Activated CD4-positive, alpha-beta T cell treated with anti-CD3 and anti-CD28 coated beads, Interleukin-2, amount 50 U/mL, for 48 hours (primary cell): ENCODE results near the gene PITPNC1.
"Not testable (repeated sequence)": the region's sequence is repeated elsewhere in the genome, so short reads cannot be mapped to it uniquely, and the experiment has no call there.

Source experiments
- DNase-seq, 2 experiments: peaks; one replicate each; pipeline ENCODE4 v3.0.0-alpha.2; 2020

Gene PITPNC1

DNA sequence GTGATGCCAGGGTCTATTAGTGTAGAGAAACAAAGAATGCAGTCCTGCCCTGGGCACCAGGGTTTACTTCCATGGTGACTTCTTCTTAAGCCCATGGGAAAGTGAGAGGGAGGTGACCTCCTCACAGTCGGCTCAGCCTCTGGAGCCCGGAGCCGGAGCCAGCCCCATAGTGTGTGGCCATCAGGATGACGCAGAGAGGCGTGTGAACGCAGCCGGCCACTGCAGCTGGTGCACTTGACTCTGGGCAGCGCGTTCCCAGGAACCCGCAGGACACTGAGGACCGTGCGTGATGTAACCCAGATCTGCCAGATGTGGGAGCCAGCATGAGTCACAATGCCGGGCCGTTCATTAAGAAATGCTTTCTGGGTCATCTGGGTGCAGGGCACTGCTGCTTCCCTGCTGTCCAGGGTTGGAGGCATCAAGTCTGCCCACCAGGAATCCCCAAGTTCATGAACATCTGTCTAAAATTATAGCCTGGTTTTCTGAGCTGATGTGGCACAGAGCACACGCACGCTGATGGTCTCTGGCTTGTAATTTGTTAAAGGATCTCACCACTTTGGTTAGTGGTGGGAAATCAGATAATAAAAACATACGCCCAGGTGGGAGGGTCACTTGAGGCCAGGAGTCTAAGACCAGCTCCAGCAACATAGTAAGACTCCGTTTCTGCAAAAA is 114.1 kb downstream of the PITPNC1 start:
- DNase-seq: no peak

GRCh38 chr17:67491681-67492024 is 114.6 kb downstream of the PITPNC1 start:
- DNase-seq: no peak

DNA sequence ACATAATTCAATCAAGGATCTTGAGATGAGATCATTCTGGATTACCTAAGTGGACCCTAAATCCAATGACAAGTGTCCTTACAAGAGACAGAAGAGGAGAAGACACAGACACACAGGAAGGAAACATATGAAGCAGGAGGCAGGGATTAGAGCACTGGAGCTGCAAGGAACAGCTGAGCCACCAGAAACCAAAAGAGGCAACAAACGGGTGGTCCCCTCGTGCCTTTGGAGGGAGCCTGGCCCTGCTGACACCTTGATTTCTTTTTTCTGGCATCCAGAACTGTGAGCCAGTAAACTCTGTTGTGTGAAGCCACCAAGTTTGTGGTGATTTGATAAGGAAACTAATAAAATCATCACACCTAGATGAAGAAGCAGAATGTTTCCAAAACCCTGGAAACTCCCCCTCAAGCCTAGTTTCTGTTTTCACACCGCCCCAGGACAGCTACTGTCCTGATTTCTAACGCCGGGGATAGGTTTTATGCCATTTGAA is 115.2 kb downstream of the PITPNC1 start:
- DNase-seq: no peak

- DNase-seq: no peak
Observed at GRCh38 chr17:67492824-67493517, 115.9 kb downstream of the PITPNC1 start.

- DNase-seq: no peak
Observed at GRCh38 chr17:67493812-67494211, 116.7 kb downstream of the PITPNC1 start.

DNA sequence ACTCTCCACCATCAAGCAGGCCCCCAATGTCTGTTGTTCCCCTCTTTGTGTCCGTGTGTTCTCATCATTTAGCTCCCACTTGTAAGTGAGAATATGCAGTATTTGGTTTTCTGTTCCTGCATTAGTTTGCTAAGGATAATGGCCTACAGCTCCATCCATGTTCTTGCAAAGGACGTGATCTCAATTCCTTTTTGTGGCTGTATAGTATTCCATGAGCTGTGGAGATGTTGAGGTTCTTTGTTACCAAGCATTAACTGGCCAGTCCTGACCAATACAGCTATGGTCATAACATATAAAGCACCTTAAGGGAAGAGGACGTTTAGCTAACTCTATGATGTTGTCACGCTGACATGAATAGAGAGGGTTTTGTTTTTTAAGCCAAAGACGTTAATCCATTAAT is 118.5 kb downstream of the PITPNC1 start:
- DNase-seq: not testable (repeated sequence)

DNA sequence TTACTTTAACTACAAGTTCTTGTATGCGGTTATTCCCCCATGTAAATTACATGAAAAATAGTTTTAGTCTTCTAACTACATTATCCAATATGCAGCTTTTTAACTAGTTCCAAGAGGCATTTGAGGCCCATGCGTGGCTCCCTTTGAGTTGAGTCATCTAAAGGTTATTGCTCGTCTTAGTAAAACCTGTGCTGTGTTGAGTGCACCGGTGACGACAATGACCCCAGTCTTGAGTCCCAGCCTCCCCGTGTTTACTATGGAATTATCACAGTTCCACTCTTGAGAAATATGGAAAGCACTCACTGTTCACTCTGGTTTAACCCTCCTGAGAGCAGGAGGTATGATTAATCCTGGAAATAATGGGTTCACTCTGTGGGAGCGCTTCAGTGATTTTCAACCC is 119.2 kb downstream of the PITPNC1 start:
- no peak for DNase-seq

DNA sequence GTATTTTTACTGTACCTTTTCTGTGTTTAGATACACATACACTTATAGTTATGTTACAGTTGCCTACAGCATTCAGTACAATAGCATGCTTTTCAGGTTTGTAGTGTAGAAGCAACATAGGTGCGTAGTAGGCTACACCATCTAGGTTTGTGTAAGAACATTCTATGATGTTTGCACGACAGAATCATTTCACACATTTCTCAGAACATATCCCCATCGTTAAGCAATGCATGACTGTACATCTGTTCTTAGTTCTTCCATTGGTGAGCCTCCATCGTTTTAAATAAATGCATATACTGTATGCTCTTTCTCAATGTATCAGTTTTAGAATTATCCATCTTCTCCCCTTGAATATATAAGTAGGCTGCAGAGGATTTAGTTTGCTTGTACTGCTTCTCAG is 122.6 kb downstream of the PITPNC1 start:
- no peak for DNase-seq

DNA sequence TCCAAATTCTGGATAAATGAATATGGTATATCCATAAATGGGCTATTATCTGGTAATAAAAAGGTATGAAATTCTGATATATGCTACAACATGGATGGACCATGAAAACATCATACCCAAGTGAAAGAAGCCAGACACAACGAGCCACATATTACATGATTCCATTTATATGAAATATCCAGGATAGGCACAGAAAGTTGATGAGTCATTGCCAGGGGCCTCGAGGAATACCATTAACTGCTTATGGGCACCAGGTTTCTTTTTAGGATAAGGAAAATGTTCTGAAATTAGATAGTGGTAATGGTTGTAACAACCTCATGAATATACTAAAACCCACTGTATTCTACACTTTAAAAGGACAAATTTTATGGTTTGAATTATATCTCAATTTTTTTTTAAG is 123.2 kb downstream of the PITPNC1 start:
- DNase-seq: no peak

DNA sequence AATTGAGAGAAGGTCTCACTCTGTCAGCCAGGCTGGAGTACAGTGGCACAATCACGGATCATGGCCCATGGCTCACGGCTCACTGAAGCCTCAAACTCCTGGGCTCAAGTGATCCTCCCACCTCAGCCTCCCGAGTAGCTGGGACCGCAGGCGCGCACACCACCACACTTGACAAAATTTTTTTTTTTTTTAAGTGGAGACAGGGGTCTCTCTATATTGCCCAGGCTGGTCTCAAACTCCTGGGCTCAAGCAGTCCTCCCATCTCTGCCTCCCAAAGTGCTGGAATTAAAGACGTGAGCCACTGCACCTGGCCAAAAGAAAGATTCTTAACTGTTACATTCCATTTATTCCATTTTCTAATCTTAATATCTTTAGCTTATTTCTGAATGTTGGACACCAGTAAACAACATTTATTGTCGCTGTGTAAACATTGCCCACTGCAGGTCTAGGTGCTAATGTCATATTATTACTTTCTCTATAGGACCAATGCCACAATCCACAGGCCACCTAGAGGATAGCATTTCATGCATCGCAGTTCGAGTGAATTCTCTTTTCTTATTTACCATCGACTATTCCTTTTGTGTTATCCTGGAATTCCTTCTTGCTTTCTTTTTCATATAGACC is 123.7 kb downstream of the PITPNC1 start:
- no peak for DNase-seq

DNA sequence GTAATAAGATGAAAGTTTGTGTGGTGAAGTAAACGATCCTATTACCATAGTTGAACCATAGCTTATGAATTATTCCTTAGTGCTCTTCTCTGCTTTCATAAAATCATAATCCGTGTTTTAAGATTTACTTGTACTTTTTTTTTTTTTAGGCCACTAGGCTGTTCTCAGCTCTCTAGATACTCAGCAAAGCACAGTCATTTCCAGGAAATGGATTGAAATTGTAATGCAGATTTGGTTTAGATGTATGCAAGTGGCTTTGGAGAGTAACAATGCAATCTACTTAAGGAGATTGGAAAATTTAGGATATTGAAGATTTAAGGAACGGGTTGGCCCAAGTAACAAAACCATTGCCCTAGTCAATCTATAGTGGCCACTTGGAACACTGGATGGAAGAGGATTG is 125.1 kb downstream of the PITPNC1 start:
- no peak for DNase-seq

DNA sequence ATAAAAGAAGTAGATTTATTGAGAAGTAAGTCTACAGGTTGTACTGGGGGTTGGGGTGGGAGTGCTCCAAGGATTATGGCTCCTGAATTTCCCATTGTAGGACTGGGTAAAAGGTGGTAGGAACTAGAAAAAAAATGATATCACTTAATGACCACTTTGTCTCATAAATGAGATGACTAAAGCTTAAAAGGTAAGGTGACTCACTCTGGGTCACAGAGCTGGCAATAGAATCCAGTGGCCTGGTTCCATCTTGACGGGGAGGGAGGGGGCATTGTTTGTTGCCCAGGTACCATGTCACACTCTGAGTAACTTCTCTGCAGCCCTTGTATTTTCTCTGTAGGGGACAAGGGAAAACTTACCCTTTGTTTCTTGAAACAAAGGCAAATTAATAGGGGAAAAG is 126.1 kb downstream of the PITPNC1 start:
- DNase-seq: peak; percentile 18 to 35

DNA sequence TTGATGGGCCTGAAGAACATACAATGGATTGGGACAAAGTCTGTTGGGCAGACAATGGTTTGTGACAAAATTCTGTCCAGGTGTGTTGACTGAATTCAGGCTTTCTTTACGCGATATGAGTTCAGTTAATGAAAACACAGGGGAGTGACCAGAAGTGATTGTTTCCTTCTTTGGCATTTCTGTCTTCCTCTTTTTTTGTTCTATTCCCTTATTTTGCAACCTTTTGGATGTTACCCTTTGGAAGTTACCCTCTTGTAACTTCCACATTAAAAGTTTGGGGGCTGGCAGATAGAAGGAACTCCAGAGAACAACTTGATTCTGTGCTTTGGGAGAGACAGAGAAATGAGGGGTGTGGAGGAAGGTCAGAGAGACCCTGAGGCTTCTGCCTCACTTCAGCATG is 126.7 kb downstream of the PITPNC1 start:
- DNase-seq: no peak

DNA sequence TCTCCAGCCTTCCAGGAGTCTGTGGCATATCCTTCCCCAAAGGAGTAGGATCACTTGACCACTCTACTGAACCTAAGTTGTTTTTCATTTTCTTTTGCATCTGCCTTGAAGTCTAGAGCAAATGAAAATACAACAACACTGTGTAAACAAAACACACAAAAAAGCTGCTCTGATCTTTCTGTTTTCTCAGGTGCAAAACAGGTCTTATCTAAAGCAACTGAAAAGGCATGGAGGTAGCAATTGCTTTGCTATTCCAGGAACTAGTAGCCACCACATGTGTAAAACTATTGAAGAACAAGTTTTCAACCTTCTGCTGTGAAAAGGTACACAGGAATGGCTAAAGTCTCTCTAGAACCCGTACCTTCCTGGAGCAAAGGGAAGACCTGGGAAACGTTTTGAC is 127.1 kb downstream of the PITPNC1 start:
- no peak for DNase-seq

DNA sequence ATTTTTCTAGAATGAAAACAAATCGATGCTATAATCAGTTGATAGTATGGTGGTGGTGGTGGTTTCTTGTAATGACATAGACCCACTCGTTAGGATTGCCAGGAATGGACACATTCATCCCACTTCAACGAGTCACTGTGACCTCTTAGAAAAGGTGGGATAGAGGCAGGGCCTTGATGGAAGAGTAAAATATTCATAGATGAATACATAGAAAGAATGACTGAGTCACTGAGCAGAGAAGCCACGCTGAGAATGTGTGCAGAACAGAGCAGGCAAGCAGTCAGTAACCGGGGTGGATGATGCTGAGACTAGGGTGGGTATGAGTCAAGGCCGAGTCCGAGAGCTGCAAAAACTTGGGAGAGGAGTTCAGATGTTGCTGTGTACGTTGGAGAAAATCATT is 129.9 kb downstream of the PITPNC1 start:
- DNase-seq: peak in 1 of 2 experiments; percentile 13

DNA sequence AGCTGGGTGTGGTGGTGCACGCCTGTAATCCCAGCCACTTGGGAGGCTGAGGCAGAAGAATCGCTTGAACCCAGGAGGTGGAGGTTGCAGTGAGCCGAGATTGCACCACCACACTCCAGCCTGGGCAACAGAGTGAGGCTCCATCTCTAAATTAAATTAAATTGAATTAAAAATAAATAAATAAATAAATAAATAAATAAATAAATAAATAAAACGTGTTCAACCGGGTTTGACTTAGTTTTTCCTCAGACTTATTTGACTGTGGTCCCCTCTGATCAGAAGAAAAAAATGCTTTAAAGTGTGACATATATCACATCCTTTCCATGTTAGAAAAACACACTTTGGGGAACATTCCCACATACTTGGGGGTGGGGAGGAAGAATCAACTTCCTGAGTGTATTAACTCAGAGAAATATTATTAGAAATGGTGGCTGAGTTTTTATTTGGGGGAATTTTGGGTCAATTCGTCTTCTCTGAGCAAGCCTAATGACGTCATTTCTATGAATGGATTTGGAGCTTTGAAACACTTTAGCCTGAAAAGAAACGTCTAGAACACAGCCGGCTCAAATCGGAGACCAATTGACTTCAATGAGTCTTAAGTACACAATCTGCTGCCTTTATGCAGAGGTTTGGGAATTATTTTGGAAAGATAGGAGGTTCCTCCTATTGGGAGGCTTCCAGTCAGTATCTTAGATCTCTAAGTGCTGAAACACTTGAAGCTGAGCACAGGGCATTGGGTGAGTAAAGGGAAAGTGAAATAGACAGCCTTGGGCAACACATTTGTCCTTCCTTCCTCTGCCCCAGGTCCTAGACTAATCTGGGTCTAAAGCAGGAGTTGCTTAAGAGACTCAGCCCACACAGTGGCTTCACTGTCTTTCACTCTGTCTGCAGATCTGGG is 132.6 kb downstream of the PITPNC1 start:
- DNase-seq: no peak

- no peak for DNase-seq
Observed at GRCh38 chr17:67511012-67511411, 133.9 kb downstream of the PITPNC1 start.

DNA sequence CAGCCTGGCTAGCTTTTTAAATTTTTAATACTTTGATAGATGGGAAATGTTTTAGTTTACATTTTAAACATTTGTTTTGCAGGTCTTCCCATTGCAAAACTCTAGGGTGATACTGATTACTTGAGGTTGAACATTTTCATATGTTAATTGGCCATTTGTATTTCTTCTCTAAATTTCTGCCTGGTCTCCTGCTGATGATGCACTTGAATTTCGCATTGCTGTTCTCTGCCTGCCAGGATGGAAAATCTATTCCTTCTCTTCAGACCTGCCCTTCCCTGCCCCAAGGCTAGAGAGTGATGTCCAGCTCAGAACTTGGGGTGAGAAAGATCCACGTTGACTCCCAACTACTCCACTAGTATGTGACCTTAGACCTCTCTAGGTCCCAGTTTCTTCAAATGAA is 134.7 kb downstream of the PITPNC1 start:
- DNase-seq: no peak

DNA sequence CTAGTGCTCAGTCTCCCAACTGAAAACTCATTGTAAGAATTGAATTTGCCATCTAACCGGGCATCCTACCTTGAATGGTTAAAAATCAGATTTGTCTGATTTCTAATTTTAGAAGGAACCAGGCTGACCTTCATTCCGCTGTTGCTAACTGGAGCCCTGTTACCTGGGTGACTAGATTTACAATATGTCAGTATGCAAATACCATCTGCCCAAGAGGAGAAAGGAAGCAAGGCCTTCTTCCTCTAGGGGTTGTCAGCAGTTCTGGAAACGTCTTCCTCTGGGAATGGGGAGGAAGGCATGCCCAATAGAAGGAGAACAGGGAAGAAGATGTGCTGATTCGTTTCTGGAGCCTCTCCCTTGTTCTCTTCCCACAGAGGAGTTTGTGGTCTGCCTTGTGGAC is 137.9 kb downstream of the PITPNC1 start:
- DNase-seq: no peak

GRCh38 chr17:67515490-67516083 is 138.5 kb downstream of the PITPNC1 start:
- no peak for DNase-seq

DNA sequence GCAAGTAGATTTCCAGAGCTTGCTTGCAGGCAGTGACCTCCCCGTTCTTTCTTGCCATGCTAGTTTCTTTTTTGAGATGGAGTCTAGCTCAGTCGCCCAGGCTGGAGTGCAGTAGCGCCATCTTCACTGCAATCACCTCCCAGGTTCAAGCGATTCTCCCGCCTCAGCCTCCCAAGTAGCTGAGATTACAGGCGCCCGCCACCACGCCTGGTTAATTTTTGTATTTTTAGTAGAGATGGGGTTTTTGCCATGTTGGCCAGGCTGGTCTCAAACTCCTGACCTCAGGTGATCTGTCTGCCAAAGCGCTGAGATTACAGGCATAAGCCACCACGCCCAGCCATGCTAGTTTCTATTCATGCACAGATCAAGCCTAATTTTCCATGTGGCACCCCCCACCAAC is 139.5 kb downstream of the PITPNC1 start:
- not testable (repeated sequence) for DNase-seq

DNA sequence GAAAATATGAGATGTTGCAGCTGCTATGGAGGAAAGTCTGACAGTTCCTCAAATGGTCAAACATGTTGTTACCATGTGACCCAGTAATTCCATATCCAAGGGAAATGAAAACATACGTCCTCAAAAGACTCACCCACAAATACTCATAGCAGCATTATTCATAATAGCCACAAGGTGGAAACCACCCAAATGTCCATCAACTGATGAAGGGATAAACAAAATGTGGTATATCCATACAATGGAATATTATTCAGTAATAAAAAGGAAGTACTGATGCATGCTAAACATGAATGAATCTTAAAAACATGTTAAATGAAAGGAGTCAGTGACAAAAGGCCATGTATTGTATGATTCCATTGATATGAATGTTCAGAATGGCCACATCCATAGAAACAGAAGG is 140.2 kb downstream of the PITPNC1 start:
- no peak for DNase-seq

GRCh38 chr17:67518876-67519275 is 141.8 kb downstream of the PITPNC1 start:
- DNase-seq: no peak
